Measurements from ENCODE around the gene PDZD2.
"Not testable (repeated sequence)": the region's sequence is repeated elsewhere in the genome, so short reads cannot be mapped to it uniquely, and the experiment has no call there.

DNA sequence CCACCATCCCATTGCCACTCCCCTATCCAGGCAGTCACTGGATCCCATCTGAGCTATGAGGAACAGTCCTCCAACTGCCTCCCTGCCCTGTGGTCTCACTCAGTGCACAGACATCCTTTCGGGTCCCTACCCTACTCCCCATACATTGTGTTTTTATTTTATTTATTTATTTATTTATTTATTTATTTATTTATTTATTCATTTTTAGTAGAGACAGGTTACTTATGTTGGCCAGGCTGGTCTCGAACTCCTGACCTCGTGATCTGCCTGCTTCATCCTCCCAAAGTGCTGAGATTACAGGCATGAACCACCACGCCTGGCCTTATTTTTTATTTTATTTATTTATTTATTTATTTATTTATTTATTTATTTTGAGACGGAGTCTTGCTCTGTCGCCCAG, 137.4 kb downstream of the PDZD2 start:
- not testable (repeated sequence) for TF ChIP-seq CTCF (conservative IDR thresholded peaks at IDR 0.05; ENCODE audit: low read length); EZH2phosphoT487 (IDR thresholded peaks at IDR 0.05; ENCODE audit: borderline replicate concordance)

Measured in Loucy (cell line).